A549 (cell line): Measurements from ENCODE around the gene XRCC3. TPM values are rescaled to one million over a fixed set of nuclear protein-coding genes. Genes with fewer than 3 reads are reported as not detected.

Experiments used
- ATAC-seq, 2 experiments: fragments of 200-7000 bp in 1 of 2; fragments of >200 bp in 1 of 2; cut with Nextera tagmentation in 1 of 2; cut with Tn5 transposase in 1 of 2; 3 replicates each; pipeline versions ENCODE4 v1.8.0 to v1.9.1; 2018 to 2020; ENCODE audit warnings: mild to moderate bottlenecking in 1 of 2, moderate library complexity in 1 of 2
- CTCF ChIA-PET: fragments of 300-600 bp; sonication (Branson Sonifier 250); formaldehyde crosslinking; extraction: SDS; loops from one replicate; lab custom pipeline; 2021; ENCODE audit warnings: antibody characterized with exemption, inconsistent platforms; lab: Yijun Ruan, JAX
- POLR2A ChIA-PET: fragments of 350-600 bp; formaldehyde crosslinking; extraction: SDS; loops from one replicate; lab custom pipeline; 2021; ENCODE audit warnings: antibody characterized with exemption, inconsistent platforms; lab: Yijun Ruan, JAX
- DNase-seq, 2 experiments: peaks; one replicate each; pipeline versions ENCODE4 v3.0.0 to v3.0.0-alpha.2; 2011 to 2016; ENCODE audit warnings: low read depth in 1 of 2, low spot score in 1 of 2
- FAIRE-seq: peaks from 2 replicates; lab custom pipeline; 2011; peaks lifted over from hg19 to GRCh38; lab: Jason Lieb, UNC
- H3K27ac ChIP-seq, 2 experiments: fragments of >200 bp; sonication (Bioruptor Twin); formaldehyde crosslinking; 3 replicates each; pipeline ENCODE4 v1.5.1; 2016 to 2017
- H3K4me1 ChIP-seq: fragments of >200 bp; sonication (Bioruptor Twin); formaldehyde crosslinking; 3 replicates; pipeline ENCODE4 v1.6.1; 2016
- H3K4me2 ChIP-seq: fragments of >200 bp; sonication (Bioruptor Twin); formaldehyde crosslinking; 3 replicates; pipeline ENCODE4 v1.6.1; 2016
- H3K4me3 ChIP-seq: fragments of >200 bp; sonication (Bioruptor Twin); formaldehyde crosslinking; 3 replicates; pipeline ENCODE4 v1.5.1; 2016
- H3K9me3 ChIP-seq: fragments of >200 bp; sonication (Bioruptor Twin); formaldehyde crosslinking; 3 replicates; pipeline ENCODE4 v1.6.1; 2016
- BHLHE40 ChIP-seq: IDR thresholded peaks from 2 replicates; pipeline ENCODE4 v1.6.1; 2012; ENCODE audit warnings: low read depth, low read length, inconsistent platforms
- CEBPB ChIP-seq, 2 experiments: fragments of >200 bp in 1 of 2; sonication (Bioruptor Twin) in 1 of 2; formaldehyde crosslinking in 1 of 2; IDR thresholded peaks; 2 replicates each; pipeline ENCODE4 v1.6.1; 2012 to 2016
- CHD4 ChIP-seq: fragments of 200-600 bp; sonication (generic); IDR thresholded peaks from 2 replicates; pipeline ENCODE4 v1.6.1; 2016; ENCODE audit warnings: antibody characterized with exemption, mild to moderate bottlenecking, borderline replicate concordance
- EHMT2 ChIP-seq: fragments of 200-600 bp; sonication (generic); IDR thresholded peaks from 2 replicates; pipeline ENCODE4 v1.6.1; 2016; ENCODE audit warnings: antibody characterized with exemption, low read depth, mild to moderate bottlenecking, moderate library complexity
- EP300 ChIP-seq, 2 experiments: fragments of >200 bp; sonication (Bioruptor Twin); formaldehyde crosslinking; IDR thresholded peaks; 2 replicates in 1 of 2; 3 replicates in 1 of 2; pipeline ENCODE4 v1.6.1; 2016 to 2017
- FOXS1 ChIP-seq: fragments of 250-450 bp; sonication (Bioruptor Pico); IDR thresholded peaks from 2 replicates; pipeline ENCODE4 v1.5.0; 2020; ENCODE audit warnings: mild to moderate bottlenecking, moderate library complexity
- HDAC2 ChIP-seq: fragments of 200-600 bp; sonication (generic); IDR thresholded peaks from 2 replicates; pipeline ENCODE4 v1.6.1; 2016
- HEYL ChIP-seq: fragments of 250-450 bp; sonication (Bioruptor Pico); IDR thresholded peaks from 2 replicates; pipeline ENCODE4 v1.8.0; 2021; ENCODE audit warnings: mild to moderate bottlenecking, moderate library complexity
- MAFK ChIP-seq: fragments of 450-650 bp; IDR thresholded peaks from 2 replicates; pipeline ENCODE4 v1.6.1; 2014; ENCODE audit not compliant: partially characterized antibody
- MAZ ChIP-seq: fragments of 150-350 bp; IDR thresholded peaks from 2 replicates; pipeline ENCODE4 v1.6.1; 2014; ENCODE audit warnings: antibody characterized with exemption, low read depth, low read length, borderline replicate concordance
- MYC ChIP-seq: IDR thresholded peaks from 2 replicates; pipeline ENCODE4 v1.6.1; 2012; ENCODE audit warnings: mild to moderate bottlenecking, inconsistent platforms, low read length, improper control_type of control experiment, borderline replicate concordance
- NR3C1 ChIP-seq: fragments of >200 bp; sonication (Bioruptor Twin); formaldehyde crosslinking; IDR thresholded peaks from 3 replicates; pipeline ENCODE4 v1.6.1; 2017
- POLR2A ChIP-seq: IDR thresholded peaks from 2 replicates; pipeline ENCODE4 v1.6.1; 2012; ENCODE audit warnings: mild to moderate bottlenecking, low read length
- ZC3H11A ChIP-seq: fragments of 450-650 bp; IDR thresholded peaks from 2 replicates; pipeline ENCODE4 v1.6.1; 2014; ENCODE audit warnings: antibody characterized with exemption, mild to moderate bottlenecking
- ZFP36 ChIP-seq: fragments of 450-650 bp; IDR thresholded peaks from 2 replicates; pipeline ENCODE4 v1.6.1; 2014; ENCODE audit warnings: borderline replicate concordance; ENCODE audit not compliant: partially characterized antibody
- ZSCAN20 ChIP-seq: fragments of 250-450 bp; sonication (Bioruptor Pico); IDR thresholded peaks from 2 replicates; pipeline ENCODE4 v1.8.0; 2022; ENCODE audit warnings: mild to moderate bottlenecking, moderate library complexity
- WGBS: methylation state at CpG from one replicate; pipeline ENCODE4 v1.1.6; 2017; ENCODE audit errors: missing lambda C conversion rate; 5-methylcytosine and 5-hydroxymethylcytosine counted together
- polyA plus RNA-seq, 4 experiments: library from polyadenylated mRNA; depleted of rRNA in 3 of 4; stranded (reverse); fragments of >200 nt; fragmentation: RNase III in 1 of 4; extraction: RNeasy Plus Mini Kit Qiagen cat#74134 plus additional on column Dnase treatment in 1 of 4; gene quantifications; 2 replicates in 3 of 4; 3 replicates in 1 of 4; pipeline ENCODE4 v1.2.3, GENCODE V29; 2011 to 2017
- TF ChIP-seq, protein P1 (sequence below): IDR thresholded peaks from 2 replicates; pipeline ENCODE4 v1.6.1; 2012; ENCODE audit warnings: low read depth, borderline replicate concordance
- TF ChIP-seq, protein P2 (sequence below): fragments of >200 bp; sonication (Bioruptor Twin); formaldehyde crosslinking; IDR thresholded peaks from 2 replicates; pipeline ENCODE4 v1.6.1; 2016
- TF ChIP-seq, protein P3 (sequence below): fragments of 200-600 bp; sonication (generic); IDR thresholded peaks from 2 replicates; pipeline ENCODE4 v1.6.1; 2016; ENCODE audit warnings: antibody characterized with exemption, mild to moderate bottlenecking, moderate library complexity
- TF ChIP-seq, protein P4 (sequence below): fragments of 450-650 bp; IDR thresholded peaks from 2 replicates; pipeline ENCODE4 v1.6.1; 2014; ENCODE audit warnings: antibody characterized with exemption
- TF ChIP-seq, protein P5 (sequence below): fragments of 150-350 bp; IDR thresholded peaks from 2 replicates; pipeline ENCODE4 v1.6.1; 2014; ENCODE audit warnings: low read depth, mild to moderate bottlenecking, low read length
- TF ChIP-seq, protein P6 (sequence below): IDR thresholded peaks from 2 replicates; pipeline ENCODE4 v1.6.1; 2012

Gene XRCC3
- polyA plus RNA-seq, 2 of the 4 experiments (the other 2 are of a cell fraction): 23.0 to 28.1 TPM

DNA sequence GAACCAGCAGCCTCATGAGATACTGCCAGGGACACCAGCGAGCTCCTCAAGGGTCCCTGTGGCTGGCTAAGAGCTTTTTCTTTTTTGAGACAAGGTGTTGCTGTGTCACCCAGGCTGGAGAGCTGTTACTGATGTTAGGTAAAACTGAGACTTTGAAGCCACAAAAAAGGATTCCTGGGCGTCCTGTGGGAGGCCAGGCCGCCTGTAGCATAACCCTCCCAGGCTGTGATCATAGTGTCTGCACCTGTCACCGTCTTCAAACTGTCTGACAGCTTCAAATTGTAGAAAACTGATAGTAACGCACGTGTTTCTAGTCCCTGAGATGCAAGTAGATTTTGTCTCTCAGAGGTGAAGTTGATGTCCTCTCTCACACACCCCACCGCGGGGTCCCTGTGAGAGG, 4.5 kb upstream of the XRCC3 start:
- Histone ChIP-seq H3K4me2 (no peak overlapping the region), H3K4me3 (no peak overlapping the region), H3K9me3 (no peaks in the 10 kb centered on the region), H3K27ac (no peak overlapping the region), H3K4me1 (peaks cover 14% of the 10 kb centered on the region; the same call in 2 of the 3 replicates)
- ATAC-seq: no peak
- ChIA-PET CTCF (interaction anchor here (0.7 to 1.5 kb wide), 3 partner anchors 9 to 89 kb away, joined by 3 to 4 read pairs (median 4); no protein-coding TSS in a partner anchor), POLR2A (no interaction called here)
- TF ChIP-seq, protein P1, sequence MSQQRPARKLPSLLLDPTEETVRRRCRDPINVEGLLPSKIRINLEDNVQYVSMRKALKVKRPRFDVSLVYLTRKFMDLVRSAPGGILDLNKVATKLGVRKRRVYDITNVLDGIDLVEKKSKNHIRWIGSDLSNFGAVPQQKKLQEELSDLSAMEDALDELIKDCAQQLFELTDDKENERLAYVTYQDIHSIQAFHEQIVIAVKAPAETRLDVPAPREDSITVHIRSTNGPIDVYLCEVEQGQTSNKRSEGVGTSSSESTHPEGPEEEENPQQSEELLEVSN: no peak
- TF ChIP-seq MAZ: no peak
- no peak for TF ChIP-seq MYC
- TF ChIP-seq HEYL (CRISPR knock-in tag): no peak
- WGBS: 84% methylated on average over 8 of the region's 8 CpGs
- FAIRE-seq: no peak
- DNase-seq: no peak

DNA sequence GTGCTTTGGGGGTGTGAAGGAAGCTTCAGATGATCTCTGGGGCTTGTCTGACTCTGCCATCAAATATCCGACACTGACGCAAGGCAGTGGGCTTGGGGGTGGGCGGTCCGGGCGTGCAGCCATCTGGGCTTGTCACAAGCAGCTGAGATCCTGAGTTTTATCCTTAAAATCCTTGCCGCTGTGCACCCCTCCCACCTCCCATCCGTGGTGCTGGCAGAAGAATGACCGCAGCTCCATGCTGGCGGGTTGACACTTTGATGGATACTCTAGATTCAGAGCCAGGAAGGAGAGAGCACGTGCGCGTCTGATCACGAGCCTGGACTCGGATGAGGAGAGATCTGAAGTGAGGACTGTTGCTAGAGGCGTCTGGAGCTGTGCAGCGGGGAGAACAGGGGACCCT, 3.3 kb upstream of the XRCC3 start:
- Histone ChIP-seq H3K9me3 (no peaks in the 10 kb centered on the region), H3K4me2 (no peak overlapping the region), H3K4me1 (peaks cover 23% of the 10 kb centered on the region; the same call in 2 of the 3 replicates), H3K27ac (no peak overlapping the region), H3K4me3 (no peak overlapping the region)
- ChIA-PET CTCF (interaction anchor here (0.6 to 1.3 kb wide), 8 partner anchors 8 to 96 kb away, joined by 3 to 7 read pairs (median 3); no protein-coding TSS in a partner anchor), POLR2A (no interaction called here)
- TF ChIP-seq ZC3H11A (no peak), ZFP36 (no peak), EHMT2 (no peak), ZSCAN20 (CRISPR knock-in tag) (no peak), BHLHE40 (no peak), FOXS1 (no peak), MYC (no peak), HDAC2 (no peak), POLR2A (no peak), CHD4 (no peak), HEYL (CRISPR knock-in tag) (no peak), EP300 (IDR thresholded peaks at IDR 0.05) (no peak), MAFK (no peak)
- TF ChIP-seq, protein P2, sequence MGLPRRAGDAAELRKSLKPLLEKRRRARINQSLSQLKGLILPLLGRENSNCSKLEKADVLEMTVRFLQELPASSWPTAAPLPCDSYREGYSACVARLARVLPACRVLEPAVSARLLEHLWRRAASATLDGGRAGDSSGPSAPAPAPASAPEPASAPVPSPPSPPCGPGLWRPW: no peak
- TF ChIP-seq, protein P3, sequence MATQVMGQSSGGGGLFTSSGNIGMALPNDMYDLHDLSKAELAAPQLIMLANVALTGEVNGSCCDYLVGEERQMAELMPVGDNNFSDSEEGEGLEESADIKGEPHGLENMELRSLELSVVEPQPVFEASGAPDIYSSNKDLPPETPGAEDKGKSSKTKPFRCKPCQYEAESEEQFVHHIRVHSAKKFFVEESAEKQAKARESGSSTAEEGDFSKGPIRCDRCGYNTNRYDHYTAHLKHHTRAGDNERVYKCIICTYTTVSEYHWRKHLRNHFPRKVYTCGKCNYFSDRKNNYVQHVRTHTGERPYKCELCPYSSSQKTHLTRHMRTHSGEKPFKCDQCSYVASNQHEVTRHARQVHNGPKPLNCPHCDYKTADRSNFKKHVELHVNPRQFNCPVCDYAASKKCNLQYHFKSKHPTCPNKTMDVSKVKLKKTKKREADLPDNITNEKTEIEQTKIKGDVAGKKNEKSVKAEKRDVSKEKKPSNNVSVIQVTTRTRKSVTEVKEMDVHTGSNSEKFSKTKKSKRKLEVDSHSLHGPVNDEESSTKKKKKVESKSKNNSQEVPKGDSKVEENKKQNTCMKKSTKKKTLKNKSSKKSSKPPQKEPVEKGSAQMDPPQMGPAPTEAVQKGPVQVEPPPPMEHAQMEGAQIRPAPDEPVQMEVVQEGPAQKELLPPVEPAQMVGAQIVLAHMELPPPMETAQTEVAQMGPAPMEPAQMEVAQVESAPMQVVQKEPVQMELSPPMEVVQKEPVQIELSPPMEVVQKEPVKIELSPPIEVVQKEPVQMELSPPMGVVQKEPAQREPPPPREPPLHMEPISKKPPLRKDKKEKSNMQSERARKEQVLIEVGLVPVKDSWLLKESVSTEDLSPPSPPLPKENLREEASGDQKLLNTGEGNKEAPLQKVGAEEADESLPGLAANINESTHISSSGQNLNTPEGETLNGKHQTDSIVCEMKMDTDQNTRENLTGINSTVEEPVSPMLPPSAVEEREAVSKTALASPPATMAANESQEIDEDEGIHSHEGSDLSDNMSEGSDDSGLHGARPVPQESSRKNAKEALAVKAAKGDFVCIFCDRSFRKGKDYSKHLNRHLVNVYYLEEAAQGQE: no peak
- TF ChIP-seq, protein P4, sequence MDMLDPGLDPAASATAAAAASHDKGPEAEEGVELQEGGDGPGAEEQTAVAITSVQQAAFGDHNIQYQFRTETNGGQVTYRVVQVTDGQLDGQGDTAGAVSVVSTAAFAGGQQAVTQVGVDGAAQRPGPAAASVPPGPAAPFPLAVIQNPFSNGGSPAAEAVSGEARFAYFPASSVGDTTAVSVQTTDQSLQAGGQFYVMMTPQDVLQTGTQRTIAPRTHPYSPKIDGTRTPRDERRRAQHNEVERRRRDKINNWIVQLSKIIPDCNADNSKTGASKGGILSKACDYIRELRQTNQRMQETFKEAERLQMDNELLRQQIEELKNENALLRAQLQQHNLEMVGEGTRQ: no peak
- no peak for DNase-seq
- no peak for FAIRE-seq
- ATAC-seq: no peak
- 92% methylated on average over 16 of the region's 16 CpGs for WGBS

DNA sequence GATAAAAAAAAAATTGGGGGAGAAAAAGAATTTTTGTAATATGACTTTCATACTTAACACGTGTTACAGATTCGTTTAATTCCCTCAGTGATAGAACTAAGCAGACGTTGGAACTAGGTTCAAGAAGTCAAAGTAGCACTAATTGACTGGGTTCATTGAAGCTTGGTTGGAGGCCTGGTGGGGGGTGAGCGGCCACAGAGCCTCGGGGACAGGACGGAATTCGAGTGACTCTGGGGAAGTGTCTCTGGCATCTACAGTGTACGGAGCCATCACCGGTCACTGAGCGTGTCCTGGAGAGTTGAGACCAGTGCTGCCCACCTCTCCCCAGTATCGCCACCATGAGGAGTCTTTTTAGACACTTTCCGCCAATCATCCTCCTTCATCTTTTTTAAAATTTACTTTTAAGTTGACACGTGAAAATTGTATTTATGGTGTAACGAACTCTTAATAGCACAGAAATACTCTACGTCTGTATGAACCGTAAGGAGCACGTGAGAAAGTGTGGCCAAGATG, 1.7 kb upstream of the XRCC3 start:
- DNase-seq (no peak), FAIRE-seq (no peak), ATAC-seq (no peak)
- Histone ChIP-seq H3K4me3 (peak overlapping the region; percentile 80; the same call in 2 of the 3 replicates), H3K4me1 (peaks cover 22% of the 10 kb centered on the region; the same call in 2 of the 3 replicates), H3K9me3 (no peaks in the 10 kb centered on the region), H3K4me2 (peak overlapping the region; percentile 84), H3K27ac (peak overlapping the region in 1 of 2 experiments; percentile 95; a peak in 2 of 6 replicates)
- ChIA-PET CTCF (no interaction called here), POLR2A (no interaction called here)
- TF ChIP-seq EHMT2 (no peak), BHLHE40 (no peak), NR3C1 (no peak), ZFP36 (no peak), CEBPB (IDR thresholded peaks at IDR 0.05) (no peak)
- TF ChIP-seq, protein P5, sequence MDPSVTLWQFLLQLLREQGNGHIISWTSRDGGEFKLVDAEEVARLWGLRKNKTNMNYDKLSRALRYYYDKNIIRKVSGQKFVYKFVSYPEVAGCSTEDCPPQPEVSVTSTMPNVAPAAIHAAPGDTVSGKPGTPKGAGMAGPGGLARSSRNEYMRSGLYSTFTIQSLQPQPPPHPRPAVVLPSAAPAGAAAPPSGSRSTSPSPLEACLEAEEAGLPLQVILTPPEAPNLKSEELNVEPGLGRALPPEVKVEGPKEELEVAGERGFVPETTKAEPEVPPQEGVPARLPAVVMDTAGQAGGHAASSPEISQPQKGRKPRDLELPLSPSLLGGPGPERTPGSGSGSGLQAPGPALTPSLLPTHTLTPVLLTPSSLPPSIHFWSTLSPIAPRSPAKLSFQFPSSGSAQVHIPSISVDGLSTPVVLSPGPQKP: no peak
- TF ChIP-seq, protein P6, sequence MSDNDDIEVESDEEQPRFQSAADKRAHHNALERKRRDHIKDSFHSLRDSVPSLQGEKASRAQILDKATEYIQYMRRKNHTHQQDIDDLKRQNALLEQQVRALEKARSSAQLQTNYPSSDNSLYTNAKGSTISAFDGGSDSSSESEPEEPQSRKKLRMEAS: no peak
- 81% methylated on average over 17 of the region's 17 CpGs for WGBS
